Heart right ventricle (tissue), 16 donors: ENCODE results near the gene TJP3. TPM values are rescaled to one million over a fixed set of nuclear protein-coding genes. Genes with fewer than 3 reads are reported as not detected.

Experiments used
- ATAC-seq, 8 donors: fragments of 200-7000 bp; cut with Tn5 transposase; one replicate each; pipeline ENCODE4 v1.9.1; 2020; ENCODE audit warnings: mild to moderate bottlenecking in 8 of 8, moderate library complexity in 8 of 8, moderate number of reproducible peaks in 1 of 8
- DNase-seq, 2 donors: peaks; one replicate each; pipeline ENCODE4 v3.0.0-alpha.2; 2020
- H3K27ac ChIP-seq, 10 donors: fragments of 200-600 bp; sonication (generic) in 2 of 10; one replicate each; pipeline versions ENCODE4 v1.5.0 to v1.8.0; 2020 to 2022; ENCODE audit warnings: mild to moderate bottlenecking in 3 of 10
- H3K27me3 ChIP-seq, 7 donors: fragments of 200-600 bp; one replicate each; pipeline ENCODE4 v1.8.0; 2021 to 2022; ENCODE audit warnings: mild to moderate bottlenecking in 2 of 7
- H3K36me3 ChIP-seq, 9 donors: fragments of 200-600 bp; sonication (generic) in 1 of 9; one replicate each; pipeline versions ENCODE4 v1.5.0 to v1.8.0; 2020 to 2022; ENCODE audit warnings: mild to moderate bottlenecking in 2 of 9
- H3K4me1 ChIP-seq, 9 donors: fragments of 200-600 bp; sonication (generic) in 1 of 9; one replicate each; pipeline versions ENCODE4 v1.5.0 to v1.8.0; 2020 to 2022; ENCODE audit warnings: mild to moderate bottlenecking in 4 of 9
- H3K4me3 ChIP-seq, 10 donors: fragments of 200-600 bp; sonication (generic) in 2 of 10; one replicate each; pipeline versions ENCODE4 v1.5.0 to v1.8.0; 2020 to 2022; ENCODE audit warnings: mild to moderate bottlenecking in 7 of 10, moderate library complexity in 2 of 10
- H3K9me3 ChIP-seq, 11 donors: fragments of 200-600 bp in 10 of 11; sonication (generic) in 2 of 11; one replicate each; pipeline versions ENCODE4 v1.5.0 to v1.8.0; 2013 to 2022; ENCODE audit warnings: mild to moderate bottlenecking in 2 of 11, control low read depth in 1 of 11, moderate library complexity in 1 of 11
- CTCF ChIP-seq, 9 donors: fragments of 200-600 bp; sonication (generic) in 2 of 9; IDR thresholded peaks; one replicate each; pipeline versions ENCODE4 v1.5.0 to v1.8.0; 2021 to 2022; ENCODE audit warnings: antibody characterized with exemption in 9 of 9, mild to moderate bottlenecking in 5 of 9, moderate library complexity in 1 of 9
- WGBS, 2 donors: extraction: QIAGEN DNeasy Blood & Tissue Kit; methylation state at CpG; one replicate each; pipeline ENCODE4 v1.1.7; 2013; ENCODE audit warnings: inconsistent platforms in 1 of 2; 5-methylcytosine and 5-hydroxymethylcytosine counted together
- intact Hi-C, 10 donors: fragments of 100-400 bp; cut with DNase I; formaldehyde crosslinking; loops; one replicate each; pipeline versions ENCODE4 v1.11.1 to v1.14.2; 2022
- polyA plus RNA-seq, 2 donors: library from polyadenylated mRNA; stranded (reverse); fragments of 200-250 nt; gene quantifications; one replicate each; pipeline ENCODE4 v1.2.3, GENCODE V29; 2013
- total RNA-seq, 10 donors: library from RNA; stranded (reverse); fragmentation: NEBNext Ultra II Directional in 3 of 10; extraction: Animal tissue kit (Norgen Biotek cat#: 25700) in 3 of 10; gene quantifications; one replicate each; pipeline versions ENCODE4 v1.2.1 to v1.2.4, GENCODE V29; 2021 to 2023
- donor health status: Arrhythmogenic right ventricular cardiomyopathy.
- donor health status: ischemic (EF 13 %, LVEDD 7.1; RV severe dilation, severe dysfunction).
- donor health status: healthy with polysubstance abuse.
- donor health status: DM: no; HTN: yes; CAD: no.
- donor health status: DM: no; HTN: no; CAD: no.
- donor health status: ischemic (EF 25% LVEDD 6.9; RV normal size, moderate dysfunction).
- donor health status: ischemic (EF 25% LVEDD 5.7; RV mildly dilated, moderate dysfunction).
- donor health status: healthy.
- donor health status: DM: yes; HTN: yes; CAD: no.
- donor health status: Ischemic cardiomyopathy.
- donor health status: ischemic (EF 35%, LVEDD 5.7; RV mildly dilated, moderate dysfunction).
- donor health status: nonischemic (EF 11% LVEDD 7.7; RV severe dilation, severe dysfunction).
- donor health status: DM: yes; HTN: yes; CAD: no.
- donor health status: PGD.
- donor health status: ischemic (EF 29% LVEDD 5.4; RV normal size, mild dysfunction).
- donor health status: nonischemic (EF 23%, LVEDD 6.1; RV moderate dilation, normal function).

Gene TJP3
- total and polyA plus RNA-seq, 12 donors: 0.06 to 0.49 (median 0.25) TPM; not detected in 8

DNA sequence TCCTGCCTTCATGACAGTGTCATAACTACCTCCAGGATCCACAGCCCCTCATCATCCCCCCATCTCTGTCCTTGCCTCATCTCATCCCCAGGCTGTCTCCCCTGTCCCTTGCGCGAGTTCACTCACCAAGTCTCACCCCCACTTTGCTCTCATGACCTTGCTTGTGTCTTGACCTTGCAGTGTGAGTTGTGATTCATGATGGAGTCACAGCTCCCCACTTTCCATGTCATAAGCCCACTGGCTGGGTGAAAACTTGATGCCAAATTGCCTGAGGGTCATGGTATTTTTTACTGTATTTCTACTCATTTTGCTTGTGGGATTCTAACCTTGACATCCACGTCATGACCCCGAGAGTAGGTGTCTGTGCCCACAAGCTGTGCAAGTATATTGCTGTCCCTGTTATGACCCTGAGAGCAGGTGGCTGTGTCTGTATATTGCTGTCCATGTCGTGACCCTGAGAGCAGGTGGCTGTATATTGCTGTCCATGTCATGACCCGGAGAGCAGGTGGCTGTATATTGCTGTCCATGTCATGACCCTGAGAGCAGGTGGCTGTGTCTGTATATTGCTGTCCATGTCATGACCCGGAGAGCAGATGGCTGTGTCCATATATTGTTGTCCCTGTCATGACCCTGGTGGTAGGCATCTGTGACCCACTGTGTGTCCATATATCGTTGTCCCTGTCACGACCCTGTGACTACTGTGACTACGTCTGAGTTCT lies 29.5 kb downstream of the TJP3 start:
- intact Hi-C loops: no loop called here
- 83 to 87% methylated on average over 10 of the region's 10 CpGs for WGBS, 2 donors

DNA sequence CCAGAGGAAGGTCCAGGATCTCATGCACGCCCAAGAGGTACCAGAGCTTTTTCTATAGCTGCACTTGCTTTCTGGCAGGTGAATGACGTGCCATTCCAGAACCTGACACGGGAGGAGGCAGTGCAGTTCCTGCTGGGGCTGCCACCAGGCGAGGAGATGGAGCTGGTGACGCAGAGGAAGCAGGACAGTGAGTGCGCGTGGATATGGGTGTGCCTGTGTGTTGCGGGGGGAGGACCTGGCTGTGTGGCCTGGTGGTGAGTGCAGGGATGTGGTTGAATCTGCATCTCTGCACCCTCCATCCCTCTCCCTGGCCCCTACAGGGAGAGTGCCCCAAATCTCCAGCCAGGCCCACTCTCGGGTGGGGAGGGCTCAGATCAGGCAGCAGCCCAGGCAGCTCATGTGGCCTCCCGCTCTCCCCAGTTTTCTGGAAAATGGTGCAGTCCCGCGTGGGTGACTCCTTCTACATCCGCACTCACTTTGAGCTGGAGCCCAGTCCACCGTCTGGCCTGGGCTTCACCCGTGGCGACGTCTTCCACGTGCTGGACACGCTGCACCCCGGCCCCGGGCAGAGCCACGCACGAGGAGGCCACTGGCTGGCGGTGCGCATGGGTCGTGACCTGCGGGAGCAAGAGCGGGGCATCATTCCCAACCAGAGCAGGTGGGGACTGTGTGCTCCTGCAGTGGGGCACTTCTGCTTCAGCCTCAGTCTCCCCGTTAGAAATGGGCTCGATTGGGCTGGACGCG lies 30.5 kb downstream of the TJP3 start:
- no peak for ATAC-seq

More for the DNA sequence above, 29.5 kb downstream of the TJP3 start:
- Histone ChIP-seq H3K36me3 (no peaks in the 10 kb centered on the region), H3K4me3 (no peak overlapping the region), H3K27ac (no peak overlapping the region), H3K9me3 (no peaks in the 10 kb centered on the region), H3K27me3 (peaks cover 0 to 20% (median 0%) of the 10 kb centered on the region in 7 donors), H3K4me1 (no peaks in the 10 kb centered on the region)
- DNase-seq (no peak), ATAC-seq (no peak)
- no peak for TF ChIP-seq CTCF (IDR thresholded peaks at IDR 0.05)

DNA sequence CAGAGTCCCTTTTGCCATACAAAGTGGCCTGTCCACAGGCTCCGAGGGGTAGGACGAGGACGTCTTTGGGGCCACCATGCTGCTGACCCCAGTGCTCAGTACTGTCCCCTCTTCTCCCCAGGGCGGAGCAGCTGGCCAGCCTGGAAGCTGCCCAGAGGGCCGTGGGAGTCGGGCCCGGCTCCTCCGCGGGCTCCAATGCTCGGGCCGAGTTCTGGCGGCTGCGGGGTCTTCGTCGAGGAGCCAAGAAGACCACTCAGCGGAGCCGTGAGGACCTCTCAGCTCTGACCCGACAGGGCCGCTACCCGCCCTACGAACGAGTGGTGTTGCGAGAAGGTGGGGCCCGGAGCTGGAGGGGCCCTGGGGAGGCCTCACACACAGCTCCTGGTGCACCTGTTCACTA lies 32.2 kb downstream of the TJP3 start:
- no peaks in the 10 kb centered on the region for H3K9me3 ChIP-seq
- 90 to 93% methylated on average over 24 of the region's 24 CpGs for WGBS, 2 donors
- intact Hi-C loops: no loop called here
- peaks cover 0 to 7% (median 0%) of the 10 kb centered on the region in 7 donors for H3K27me3 ChIP-seq
- TF ChIP-seq CTCF (IDR thresholded peaks at IDR 0.05): no peak
- no peak for ATAC-seq
- no peak overlapping the region for H3K27ac ChIP-seq
- no peak for DNase-seq
- H3K36me3 ChIP-seq: no peaks in the 10 kb centered on the region
- no peak overlapping the region for H3K4me3 ChIP-seq
- no peaks in the 10 kb centered on the region for H3K4me1 ChIP-seq

More for the DNA sequence above, 30.5 kb downstream of the TJP3 start:
- no peaks in the 10 kb centered on the region for H3K36me3 ChIP-seq
- no peak overlapping the region for H3K4me3 ChIP-seq
- no peaks in the 10 kb centered on the region for H3K9me3 ChIP-seq
- peaks cover 0 to 18% (median 0%) of the 10 kb centered on the region in 7 donors for H3K27me3 ChIP-seq
- no peak overlapping the region for H3K27ac ChIP-seq
- no peaks in the 10 kb centered on the region for H3K4me1 ChIP-seq
- WGBS, 2 donors: 84 to 85% methylated on average over 32 of the region's 32 CpGs
- TF ChIP-seq CTCF (IDR thresholded peaks at IDR 0.05): no peak
- intact Hi-C loops: no loop called here
- no peak for DNase-seq

DNA sequence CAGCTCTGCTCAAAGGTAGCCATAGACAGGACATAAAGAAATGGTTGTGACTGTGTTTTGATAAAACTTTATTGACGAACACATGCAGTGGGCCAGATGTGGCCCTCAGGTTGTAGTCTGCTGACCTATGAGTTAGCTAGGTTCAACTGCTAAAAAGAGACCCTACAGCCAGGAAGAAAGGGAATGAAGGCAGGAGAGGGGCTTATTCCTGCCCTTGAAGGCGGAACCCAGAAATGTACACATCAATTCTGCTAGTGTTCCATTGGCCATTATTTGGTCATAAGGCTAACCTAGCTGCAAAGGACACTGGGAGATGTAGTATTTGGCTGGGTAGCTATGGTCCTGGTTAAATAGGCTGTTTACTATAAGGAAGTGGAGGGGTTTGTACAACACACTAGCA lies 35.3 kb downstream of the TJP3 start:
- 92% methylated on average over 2 of the region's 2 CpGs for WGBS, 2 donors
- ATAC-seq (no peak), DNase-seq (no peak)
- Histone ChIP-seq H3K4me1 (no peaks in the 10 kb centered on the region), H3K4me3 (no peak overlapping the region), H3K27me3 (peaks cover 0 to 14% (median 0%) of the 10 kb centered on the region in 7 donors), H3K9me3 (no peaks in the 10 kb centered on the region), H3K27ac (no peak overlapping the region), H3K36me3 (no peaks in the 10 kb centered on the region)
- no peak for TF ChIP-seq CTCF (IDR thresholded peaks at IDR 0.05)
- intact Hi-C loops: no loop called here
